GM18508 (cell line): ENCODE data around the gene HDAC11.
"Not testable (repeated sequence)": the region's sequence is repeated elsewhere in the genome, so short reads cannot be mapped to it uniquely, and the experiment has no call there.

Experiments
- ATAC-seq: cut with Tn5 transposase; IDR thresholded peaks from one replicate; pipeline ENCODE4 v1.9.1; 2021; ENCODE audit warnings: moderate number of reproducible peaks; ENCODE audit not compliant: insufficient read depth, unreplicated experiment

The HDAC11 gene

GRCh38 chr3:13479582-13480339 is at the start of gene HDAC11:
Gene HDAC11, plus strand, starts transcription at chr3:13480306. Its CDS starts 42 bp downstream, at chr3:13480348.
- ATAC-seq: peak; percentile 76

DNA sequence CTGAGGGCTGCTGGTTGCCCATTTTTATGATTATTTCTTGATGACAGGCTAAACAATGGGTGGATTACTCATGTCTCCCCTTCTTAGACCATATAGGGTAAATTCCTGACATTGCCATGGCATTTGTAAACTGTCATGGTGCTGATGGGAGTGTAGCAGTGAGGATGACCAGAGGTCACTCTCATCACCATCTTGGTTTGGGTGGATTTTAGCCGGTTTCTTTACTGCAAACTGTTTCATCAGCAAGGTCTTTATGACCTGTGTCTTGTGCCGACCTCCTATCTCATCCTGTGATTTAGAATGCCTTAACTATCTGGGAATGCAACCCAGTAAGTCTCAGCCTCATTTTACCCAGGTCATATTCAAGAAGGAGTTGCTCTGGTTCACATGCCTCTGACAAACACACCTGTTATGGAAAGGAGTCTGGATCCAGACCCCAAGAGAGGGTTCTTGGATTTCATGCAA is 49.7 kb upstream of the HDAC11 start:
- not testable (repeated sequence) for ATAC-seq

- no peak for ATAC-seq
These were observed 48.0 kb upstream of the HDAC11 start for GRCh38 chr3:13432093-13432492.

- no peak for ATAC-seq
These were observed 46.2 kb upstream of the HDAC11 start for GRCh38 chr3:13433912-13434311.

GRCh38 chr3:13436213-13436612 is 43.9 kb upstream of the HDAC11 start:
- not testable (repeated sequence) for ATAC-seq

- ATAC-seq: no peak
These were observed 39.8 kb upstream of the HDAC11 start for GRCh38 chr3:13440204-13440817.

DNA sequence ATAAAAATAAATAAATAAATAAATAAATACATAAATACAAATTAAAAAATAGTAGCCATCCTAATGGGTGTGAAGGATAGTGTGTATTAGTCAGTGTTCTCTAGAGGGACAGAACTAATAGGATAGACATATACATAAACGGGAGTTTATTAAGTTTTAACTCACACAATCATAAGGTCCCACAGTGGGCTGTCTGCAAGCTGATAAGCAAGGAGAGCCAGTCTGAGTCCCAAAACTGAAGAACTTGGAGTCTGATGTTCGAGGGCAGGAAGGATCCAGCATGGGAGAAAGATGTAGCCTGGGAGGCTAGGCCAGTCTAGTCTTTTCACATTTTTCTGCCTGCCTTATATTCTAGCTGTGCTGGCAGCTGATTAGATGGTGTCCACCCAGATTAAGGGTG is 37.2 kb upstream of the HDAC11 start:
- ATAC-seq: not testable (repeated sequence)

DNA sequence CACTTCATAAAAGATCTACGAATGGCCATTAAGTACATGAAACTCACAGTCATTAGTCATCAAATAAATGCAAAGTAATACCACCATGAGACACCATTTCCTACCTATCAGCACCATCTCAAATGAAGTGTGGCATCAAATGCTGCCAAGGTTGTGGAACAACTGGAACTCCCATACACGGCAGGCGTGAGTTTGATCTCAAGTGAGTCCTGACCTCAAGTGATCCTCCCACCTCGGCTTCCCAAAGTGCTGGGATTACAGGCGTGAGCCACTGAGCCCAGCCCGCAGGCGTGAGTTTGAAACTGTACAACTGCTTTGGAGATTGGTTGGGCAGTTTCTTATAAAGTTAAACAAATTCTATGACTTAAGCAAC is 28.8 kb upstream of the HDAC11 start:
- ATAC-seq: no peak

DNA sequence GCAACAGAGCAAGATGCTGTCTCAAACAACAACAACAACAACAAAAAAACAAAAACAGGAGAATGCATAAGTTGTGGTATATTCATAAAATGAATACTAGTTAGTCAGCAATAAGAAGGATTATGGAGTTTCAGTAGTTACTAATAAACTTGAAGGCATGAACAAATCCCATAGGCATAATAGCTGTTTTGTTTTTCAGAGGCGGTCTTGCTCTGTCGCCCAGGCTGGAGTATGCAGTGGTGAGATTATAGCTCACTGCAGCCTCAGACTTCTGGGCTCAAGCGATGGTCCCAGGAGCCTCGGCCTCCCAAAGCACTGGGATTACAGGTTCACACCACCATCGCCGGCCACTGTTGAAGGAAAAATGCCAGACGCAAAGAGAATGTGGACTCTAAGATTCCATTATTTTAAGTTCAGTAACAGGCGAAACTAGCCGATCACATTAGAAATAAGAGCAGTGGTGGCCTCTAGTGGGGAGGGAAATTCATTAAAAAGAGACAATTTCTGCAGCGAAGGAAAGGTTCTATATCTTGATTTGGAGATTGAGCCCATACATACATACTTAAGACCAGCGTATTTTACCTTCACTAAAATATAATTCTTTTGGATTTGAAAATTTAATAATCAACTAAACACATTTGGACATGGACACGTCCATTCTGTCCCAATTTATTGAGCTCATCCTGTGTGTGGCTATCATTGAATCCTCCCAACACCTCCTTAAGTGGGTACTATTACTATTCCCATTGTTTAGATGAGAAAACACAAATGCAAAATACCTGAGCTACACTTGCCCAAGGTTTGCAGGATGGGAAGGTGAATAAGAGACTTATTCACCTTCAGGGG is 27.4 kb upstream of the HDAC11 start:
- ATAC-seq: no peak

GRCh38 chr3:13455644-13456043 is 24.5 kb upstream of the HDAC11 start:
- no peak for ATAC-seq

GRCh38 chr3:13457593-13457992 is 22.5 kb upstream of the HDAC11 start:
- no peak for ATAC-seq

DNA sequence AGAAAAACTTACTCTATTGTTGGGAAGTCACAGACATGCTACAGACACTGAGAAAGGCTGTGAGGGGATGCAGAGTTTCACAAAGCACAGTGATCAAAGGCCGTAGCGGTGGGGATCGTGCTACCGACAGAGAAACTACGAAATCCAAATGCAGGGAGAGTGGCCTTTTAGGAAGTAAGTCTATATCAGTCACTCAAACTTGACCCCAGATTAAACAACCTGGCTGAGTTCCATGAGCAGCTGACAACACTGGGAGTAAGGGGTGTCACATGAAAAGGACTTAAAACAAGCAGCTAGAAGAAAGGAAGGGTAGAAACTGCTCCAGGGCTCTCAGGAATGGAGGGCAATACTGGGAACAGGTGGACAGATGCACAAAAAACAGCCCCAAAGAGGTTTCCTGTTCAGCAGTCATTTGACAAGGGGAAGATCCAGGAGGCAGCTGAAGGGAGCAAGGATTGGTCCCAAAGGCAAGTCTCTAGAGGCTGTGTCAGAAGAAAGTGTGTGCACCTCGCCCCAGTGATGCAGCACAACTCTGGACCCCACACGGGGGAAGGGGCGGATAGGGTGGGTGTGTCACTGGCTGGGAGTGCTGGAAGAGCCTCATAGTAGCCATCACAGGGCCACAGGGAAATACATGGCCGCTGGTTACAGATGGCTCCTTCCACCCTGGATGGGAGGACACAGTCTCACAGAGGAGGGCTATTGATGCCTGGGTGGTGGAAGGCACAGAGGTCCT is 20.3 kb upstream of the HDAC11 start:
- ATAC-seq: no peak

DNA sequence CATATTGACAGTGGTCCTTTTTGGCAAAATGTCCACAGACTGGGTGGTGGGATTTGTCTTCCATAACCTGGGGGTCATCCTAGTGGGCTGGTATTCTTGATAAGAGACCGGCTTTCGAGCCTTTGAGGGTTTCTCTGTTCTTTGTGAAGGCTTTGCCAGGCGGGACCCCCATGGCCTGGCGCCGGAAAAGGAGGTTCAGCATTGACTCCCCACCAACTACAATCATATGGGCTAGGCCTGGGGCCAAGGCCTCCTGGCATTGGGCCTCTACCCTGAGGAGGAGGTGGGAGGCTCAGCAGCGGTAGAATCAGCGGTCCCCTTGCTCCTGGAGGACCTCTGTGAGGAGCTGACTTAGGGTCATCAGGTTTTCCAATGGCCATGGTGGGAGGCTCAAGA is 19.8 kb upstream of the HDAC11 start:
- no peak for ATAC-seq

GRCh38 chr3:13461169-13462124 is 18.7 kb upstream of the HDAC11 start:
- ATAC-seq: peak; percentile 44

GRCh38 chr3:13462125-13462629 is 17.9 kb upstream of the HDAC11 start:
- no peak for ATAC-seq

DNA sequence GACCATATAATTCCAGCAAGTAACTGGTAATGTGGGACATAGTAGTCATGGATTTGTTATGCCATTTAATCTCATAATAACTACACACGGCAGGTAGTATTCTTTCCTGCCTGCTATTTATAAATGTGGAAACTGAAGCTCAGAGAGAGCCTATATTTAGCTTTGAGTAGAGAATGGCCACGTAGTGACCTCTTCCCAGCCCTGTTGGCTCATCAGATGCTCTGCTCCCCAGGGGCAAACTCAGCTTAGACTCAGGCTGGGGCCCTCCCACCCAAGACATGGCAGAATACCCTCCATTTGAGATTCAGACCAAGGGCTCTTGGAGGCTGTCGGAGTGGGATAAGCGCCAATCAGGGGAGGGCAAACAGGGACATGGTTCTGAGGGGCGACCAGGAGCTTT is 17.3 kb upstream of the HDAC11 start:
- ATAC-seq: no peak

GRCh38 chr3:13463618-13464400 is 16.3 kb upstream of the HDAC11 start:
- no peak for ATAC-seq

GRCh38 chr3:13465236-13465873 is 14.8 kb upstream of the HDAC11 start:
- ATAC-seq: no peak
